ENCODE measurements around the gene MTHFS. TPM values are rescaled to one million over a fixed set of nuclear protein-coding genes. Genes with fewer than 3 reads are reported as not detected.
A peak's percentile ranks its signal among the peaks of the same experiment; 100 is the strongest.

MTHFS gene
- total and polyA plus RNA-seq, 10 donors = 11.7 to 54.2 (median 30.0) TPM

GRCh38 chr15:79924379-79924778 lies 27.6 kb upstream of the MTHFS start:
- TF ChIP-seq POLR2A (IDR thresholded peaks at IDR 0.05) = no peak
- no peak for TF ChIP-seq CTCF (IDR thresholded peaks at IDR 0.05 in 8 of 11, conservative IDR thresholded peaks at IDR 0.05 in 3 of 11)
- no peak for TF ChIP-seq POLR2AphosphoS5 (IDR thresholded peaks at IDR 0.05)
- DNase-seq = peak; percentile 83
- Histone ChIP-seq H3K27ac (peak overlapping the region; percentile 94 to 100 (median 98)), H3K4me3 (peak overlapping the region; percentile 61 to 96 (median 90)), H3K4me1 (peaks cover 3 to 27% (median 15%) of the 10 kb centered on the region in 6 donors), H3K9me3 (peaks cover 6 to 32% (median 30%) of the 10 kb centered on the region in 8 donors), H3K36me3 (peaks cover 0 to 27% (median 25%) of the 10 kb centered on the region in 6 donors), H3K27me3 (replicated peaks in 1 of 7) (no peaks in the 10 kb centered on the region)
- intact Hi-C loops (cut with DNase I; ENCODE audit: low total_unique reads) = no loop called here
- 91 to 94% (median 92%) methylated on average over 24 of the region's 24 CpGs for WGBS, 5 donors

- H3K4me3 ChIP-seq = peak overlapping the region; percentile 61 to 96 (median 90)
- TF ChIP-seq POLR2A (IDR thresholded peaks at IDR 0.05) (peak in 2 of 3 donors; percentile 40 to 62), CTCF (IDR thresholded peaks at IDR 0.05 in 8 of 11, conservative IDR thresholded peaks at IDR 0.05 in 3 of 11) (peak in 2 of 11 experiments; percentile 30 to 54), POLR2AphosphoS5 (IDR thresholded peaks at IDR 0.05) (peak; percentile 97 to 98 (median 97))
- H3K9me3 ChIP-seq = peaks cover 11 to 40% (median 37%) of the 10 kb centered on the region in 8 donors
- intact Hi-C loops (cut with DNase I; ENCODE audit: low total_unique reads) = no loop called here
- H3K4me1 ChIP-seq = peaks cover 3 to 27% (median 15%) of the 10 kb centered on the region in 6 donors
- peak; percentile 100 for DNase-seq
- H3K27me3 ChIP-seq (replicated peaks in 1 of 7) = no peaks in the 10 kb centered on the region
- 0% methylated on average over 38 to 68 of the region's 68 CpGs for WGBS, 5 donors
- H3K27ac ChIP-seq = peak overlapping the region; percentile 94 to 100 (median 98)
- H3K36me3 ChIP-seq = peaks cover 0 to 35% (median 28%) of the 10 kb centered on the region in 6 donors
These were observed 26.8 kb upstream of the MTHFS start for GRCh38 chr15:79923515-79924169.

- no peak for TF ChIP-seq POLR2AphosphoS5 (IDR thresholded peaks at IDR 0.05)
- H3K27ac ChIP-seq = peak overlapping the region; percentile 94 to 100 (median 98)
- H3K27me3 ChIP-seq (replicated peaks in 1 of 7) = no peaks in the 10 kb centered on the region
- H3K9me3 ChIP-seq = peaks cover 11 to 45% (median 42%) of the 10 kb centered on the region in 8 donors
- DNase-seq = peak; percentile 95
- intact Hi-C loops (cut with DNase I; ENCODE audit: low total_unique reads) = no loop called here
- peaks cover 0 to 40% (median 30%) of the 10 kb centered on the region in 6 donors for H3K36me3 ChIP-seq
- H3K4me1 ChIP-seq = peaks cover 3 to 27% (median 15%) of the 10 kb centered on the region in 6 donors
- 0 to 5% (median 0%) methylated on average over 1 to 51 of the region's 51 CpGs for WGBS, 5 donors
- H3K4me3 ChIP-seq = peak overlapping the region; percentile 61 to 96 (median 90)
These were observed 26.3 kb upstream of the MTHFS start for GRCh38 chr15:79923079-79923514.

- Histone ChIP-seq H3K4me3 (peak overlapping the region; percentile 61 to 96 (median 90)), H3K9me3 (peaks cover 11 to 50% (median 47%) of the 10 kb centered on the region in 8 donors), H3K27ac (peak overlapping the region; percentile 94 to 100 (median 98)), H3K4me1 (peaks cover 3 to 27% (median 15%) of the 10 kb centered on the region in 6 donors), H3K27me3 (replicated peaks in 1 of 7) (no peaks in the 10 kb centered on the region), H3K36me3 (peaks cover 0 to 45% (median 34%) of the 10 kb centered on the region in 6 donors)
- intact Hi-C loops (cut with DNase I; ENCODE audit: low total_unique reads) = no loop called here
- no peak for DNase-seq
- 34 to 48% (median 41%) methylated on average over 17 of the region's 17 CpGs for WGBS, 5 donors
- no peak for TF ChIP-seq POLR2AphosphoS5 (IDR thresholded peaks at IDR 0.05)
- no peak for TF ChIP-seq POLR2A (IDR thresholded peaks at IDR 0.05)
- no peak for TF ChIP-seq CTCF (IDR thresholded peaks at IDR 0.05 in 8 of 11, conservative IDR thresholded peaks at IDR 0.05 in 3 of 11)
These were observed 25.8 kb upstream of the MTHFS start for GRCh38 chr15:79922512-79923078.

Data from spleen (tissue), 11 donors.